Islet of Langerhans (tissue), 1 donor: ENCODE results near the gene SFXN5.
"Not testable (repeated sequence)": the region's sequence is repeated elsewhere in the genome, so short reads cannot be mapped to it uniquely, and the experiment has no call there.

ENCODE experiments used
- FAIRE-seq: peaks from one replicate; lab custom pipeline; 2011; peaks lifted over from hg19 to GRCh38; lab: Jason Lieb, UNC

Gene SFXN5

GRCh38 chr2:72921088-72921851 is 150.2 kb downstream of the SFXN5 start:
- FAIRE-seq: no peak

- no peak for FAIRE-seq
Measured at GRCh38 chr2:72920318-72921087, 151.0 kb downstream of the SFXN5 start.

- no peak for FAIRE-seq
Measured at GRCh38 chr2:72919414-72920317, 151.8 kb downstream of the SFXN5 start.

- no peak for FAIRE-seq
Measured at GRCh38 chr2:72917877-72918553, 153.5 kb downstream of the SFXN5 start.

- FAIRE-seq: no peak
Measured at GRCh38 chr2:72917138-72917876, 154.2 kb downstream of the SFXN5 start, which contains the start of gene EMX1. Gene EMX1, plus strand, starts transcription at chr2:72917519. Its CDS starts 334 bp downstream, at chr2:72917853.

- FAIRE-seq: no peak
Measured at GRCh38 chr2:72916743-72917137, 154.8 kb downstream of the SFXN5 start.

- FAIRE-seq: no peak
Measured at GRCh38 chr2:72915907-72916742, 155.4 kb downstream of the SFXN5 start.

- FAIRE-seq: no peak
Measured at GRCh38 chr2:72915320-72915906, 156.1 kb downstream of the SFXN5 start.

- FAIRE-seq: no peak
Measured at GRCh38 chr2:72914589-72915319, 156.8 kb downstream of the SFXN5 start.

GRCh38 chr2:72914206-72914559 is 157.3 kb downstream of the SFXN5 start:
- FAIRE-seq: no peak

- no peak for FAIRE-seq
Measured at GRCh38 chr2:72913486-72914205, 157.9 kb downstream of the SFXN5 start.

GRCh38 chr2:72911256-72911655 is 160.3 kb downstream of the SFXN5 start:
- no peak for FAIRE-seq

GRCh38 chr2:72908741-72909140 is 162.8 kb downstream of the SFXN5 start:
- FAIRE-seq: no peak

GRCh38 chr2:72907369-72907768 is 164.1 kb downstream of the SFXN5 start:
- not testable (repeated sequence) for FAIRE-seq

GRCh38 chr2:72901426-72901825 is 170.1 kb downstream of the SFXN5 start:
- no peak for FAIRE-seq

GRCh38 chr2:72900191-72900825 is 171.2 kb downstream of the SFXN5 start:
- FAIRE-seq: no peak

GRCh38 chr2:72898585-72898906 is 173.0 kb downstream of the SFXN5 start:
- no peak for FAIRE-seq
